Measurements from ENCODE around the gene KMT2B.

KMT2B gene

GRCh38 chr19:35743640-35744429 lies 26.0 kb downstream of the KMT2B start:
- H4K20me1 ChIP-seq (ENCODE audit: insufficient read depth, low read length, poor library complexity, severe bottlenecking) = no peaks in the 10 kb centered on the region
- H3K9me3 ChIP-seq (ENCODE audit: insufficient read depth, low read depth, low read length) = no peaks in the 10 kb centered on the region
- H3K9ac ChIP-seq (ENCODE audit: low read depth, low read length, poor library complexity, severe bottlenecking) = no peak overlapping the region
- peak overlapping the region; percentile 72 for H3K4me2 ChIP-seq (ENCODE audit: low read depth, low read length, poor library complexity, severe bottlenecking)
- H3K9me2 ChIP-seq (replicated peaks; ENCODE audit: low read depth, low read length) = no peaks in the 10 kb centered on the region
- no peaks in the 10 kb centered on the region for H3F3A ChIP-seq (ENCODE audit: low read depth)
- H3K79me2 ChIP-seq (ENCODE audit: insufficient read depth, low read length) = peaks cover 12% of the 10 kb centered on the region
- no peaks in the 10 kb centered on the region for H3K27me3 ChIP-seq (ENCODE audit: insufficient read depth, low read length, poor library complexity, severe bottlenecking)
- no peak overlapping the region for H2AFZ ChIP-seq (ENCODE audit: low read length)
- TF ChIP-seq EZH2phosphoT487 (IDR thresholded peaks at IDR 0.05; ENCODE audit: borderline replicate concordance) (no peak), CTCF (conservative IDR thresholded peaks at IDR 0.05; ENCODE audit: low read length) (no peak)
- peaks cover 2% of the 10 kb centered on the region; the same call in 1 of the 2 replicates for H3K36me3 ChIP-seq (ENCODE audit: insufficient read depth, low read length)
- peaks cover 21% of the 10 kb centered on the region for H3K4me1 ChIP-seq (ENCODE audit: insufficient read depth, low read length, poor library complexity, severe bottlenecking)
- peak overlapping the region; percentile 85 for H3K4me3 ChIP-seq (ENCODE audit: low read length, poor library complexity, severe bottlenecking)

- Histone ChIP-seq H3K9ac (ENCODE audit: low read depth, low read length, poor library complexity, severe bottlenecking) (peak overlapping the region; percentile 92), H4K20me1 (ENCODE audit: insufficient read depth, low read length, poor library complexity, severe bottlenecking) (no peaks in the 10 kb centered on the region), H3K9me2 (replicated peaks; ENCODE audit: low read depth, low read length) (no peaks in the 10 kb centered on the region), H3K4me3 (ENCODE audit: low read length, poor library complexity, severe bottlenecking) (peak overlapping the region; percentile 85), H2AFZ (ENCODE audit: low read length) (peak overlapping the region; percentile 69), H3K27me3 (ENCODE audit: insufficient read depth, low read length, poor library complexity, severe bottlenecking) (no peaks in the 10 kb centered on the region), H3F3A (ENCODE audit: low read depth) (no peaks in the 10 kb centered on the region), H3K9me3 (ENCODE audit: insufficient read depth, low read depth, low read length) (no peaks in the 10 kb centered on the region), H3K79me2 (ENCODE audit: insufficient read depth, low read length) (peaks cover 16% of the 10 kb centered on the region), H3K36me3 (ENCODE audit: insufficient read depth, low read length) (no peaks in the 10 kb centered on the region), H3K4me2 (ENCODE audit: low read depth, low read length, poor library complexity, severe bottlenecking) (peak overlapping the region; percentile 72), H3K4me1 (ENCODE audit: insufficient read depth, low read length, poor library complexity, severe bottlenecking) (peaks cover 24% of the 10 kb centered on the region)
- TF ChIP-seq CTCF (conservative IDR thresholded peaks at IDR 0.05; ENCODE audit: low read length) (peak; percentile 48), EZH2phosphoT487 (IDR thresholded peaks at IDR 0.05; ENCODE audit: borderline replicate concordance) (no peak)
Measured at GRCh38 chr19:35744430-35745327, 26.9 kb downstream of the KMT2B start.

DNA sequence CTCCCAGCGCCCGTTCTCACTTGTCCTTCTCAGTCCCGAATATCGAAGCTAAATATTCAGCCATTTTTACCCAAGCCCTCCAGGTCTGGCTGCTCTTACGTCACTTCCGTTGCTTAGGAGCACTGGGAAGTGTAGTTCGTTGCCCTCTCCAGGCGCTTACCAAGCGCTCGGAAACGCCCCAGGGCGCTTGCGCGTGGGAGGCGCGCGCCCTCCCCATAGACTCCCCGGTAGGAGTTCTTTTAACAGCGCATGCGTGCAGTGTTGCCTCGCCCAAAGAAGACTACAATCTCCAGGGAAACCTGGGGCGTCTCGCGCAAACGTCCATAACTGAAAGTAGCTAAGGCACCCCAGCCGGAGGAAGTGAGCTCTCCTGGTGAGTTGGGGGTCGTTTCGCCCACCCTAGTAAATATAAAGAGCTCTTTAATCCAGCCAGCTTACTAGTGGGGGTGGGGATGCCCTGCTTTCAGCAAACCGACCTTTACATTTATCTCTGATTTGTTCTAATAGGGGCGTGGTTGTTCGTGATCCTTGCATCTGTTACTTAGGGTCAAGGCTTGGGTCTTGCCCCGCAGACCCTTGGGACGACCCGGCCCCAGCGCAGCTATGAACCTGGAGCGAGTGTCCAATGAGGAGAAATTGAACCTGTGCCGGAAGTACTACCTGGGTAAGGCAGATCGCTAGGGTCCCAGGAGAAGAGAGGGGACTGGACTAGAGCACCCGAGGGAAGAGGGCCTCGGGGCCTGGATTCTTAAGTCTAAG lies 27.7 kb downstream of the KMT2B start, which contains the start of the genes PSENEN and U2AF1L4:
Gene PSENEN, plus strand, starts transcription at position 324 of the 759 bp plus-strand sequence. Its CDS starts 280 bp downstream, at position 604.
Gene U2AF1L4, minus strand, starts transcription at position 91 of the 759 bp plus-strand sequence. Its CDS starts 27 bp downstream, at position 64.
- no peaks in the 10 kb centered on the region for H4K20me1 ChIP-seq (ENCODE audit: insufficient read depth, low read length, poor library complexity, severe bottlenecking)
- no peak for TF ChIP-seq CTCF (conservative IDR thresholded peaks at IDR 0.05; ENCODE audit: low read length)
- TF ChIP-seq EZH2phosphoT487 (IDR thresholded peaks at IDR 0.05; ENCODE audit: borderline replicate concordance) = no peak
- H3K36me3 ChIP-seq (ENCODE audit: insufficient read depth, low read length) = no peaks in the 10 kb centered on the region

More for the DNA sequence above, 27.7 kb downstream of the KMT2B start, which contains the start of the genes PSENEN and U2AF1L4:
- no peaks in the 10 kb centered on the region for H3K9me2 ChIP-seq (replicated peaks; ENCODE audit: low read depth, low read length)
- H3K4me2 ChIP-seq (ENCODE audit: low read depth, low read length, poor library complexity, severe bottlenecking) = peak within 1 kb of the TSS; percentile 93
- no peaks in the 10 kb centered on the region for H3K9me3 ChIP-seq (ENCODE audit: insufficient read depth, low read depth, low read length)
- H3K9ac ChIP-seq (ENCODE audit: low read depth, low read length, poor library complexity, severe bottlenecking) = peak within 1 kb of the TSS; percentile 92
- no peaks in the 10 kb centered on the region for H3K27me3 ChIP-seq (ENCODE audit: insufficient read depth, low read length, poor library complexity, severe bottlenecking)
- peaks cover 30% of the 10 kb centered on the region for H3K4me1 ChIP-seq (ENCODE audit: insufficient read depth, low read length, poor library complexity, severe bottlenecking)
- peak within 1 kb of the TSS; percentile 85 for H3K4me3 ChIP-seq (ENCODE audit: low read length, poor library complexity, severe bottlenecking)
- H2AFZ ChIP-seq (ENCODE audit: low read length) = peak within 1 kb of the TSS; percentile 69
- H3K79me2 ChIP-seq (ENCODE audit: insufficient read depth, low read length) = peaks cover 22% of the 10 kb centered on the region
- no peaks in the 10 kb centered on the region for H3F3A ChIP-seq (ENCODE audit: low read depth)

Data from Loucy (cell line).